HG02588 (cell line): Measurements from ENCODE around the gene NCBP2.
A peak's percentile ranks its signal among the peaks of the same experiment; 100 is the strongest.
"Not testable (repeated sequence)": the region's sequence is repeated elsewhere in the genome, so short reads cannot be mapped to it uniquely, and the experiment has no call there.

ENCODE experiments used
- ATAC-seq: cut with Tn5 transposase; IDR thresholded peaks from one replicate; pipeline ENCODE4 v1.9.1; 2021; ENCODE audit warnings: mild to moderate bottlenecking, moderate library complexity; ENCODE audit not compliant: unreplicated experiment

NCBP2 gene

GRCh38 chr3:196968233-196969133, 26.2 kb upstream of the NCBP2 start, which contains the start of gene PIGZ:
PIGZ (minus strand) TSS chr3:196968833; CDS start chr3:196952031, 16,802 bp downstream.
- ATAC-seq, result peak; percentile 59

GRCh38 chr3:196967412-196968232, 25.3 kb upstream of the NCBP2 start:
- no peak for ATAC-seq

GRCh38 chr3:196966526-196967401, 24.4 kb upstream of the NCBP2 start:
- ATAC-seq, result no peak

- ATAC-seq, result no peak
These were observed 23.5 kb upstream of the NCBP2 start for GRCh38 chr3:196965804-196966173.

GRCh38 chr3:196965112-196965803, 22.9 kb upstream of the NCBP2 start:
- no peak for ATAC-seq

GRCh38 chr3:196963631-196963953, 21.3 kb upstream of the NCBP2 start:
- no peak for ATAC-seq

GRCh38 chr3:196962930-196963630, 20.8 kb upstream of the NCBP2 start:
- ATAC-seq, result no peak

GRCh38 chr3:196962108-196962929, 20.0 kb upstream of the NCBP2 start:
- ATAC-seq, result no peak

GRCh38 chr3:196954832-196955231, 12.5 kb upstream of the NCBP2 start:
- no peak for ATAC-seq

GRCh38 chr3:196951371-196951770, 9.0 kb upstream of the NCBP2 start:
- no peak for ATAC-seq

GRCh38 chr3:196949750-196950149, 7.4 kb upstream of the NCBP2 start:
- ATAC-seq, result no peak

GRCh38 chr3:196949285-196949619, 6.9 kb upstream of the NCBP2 start:
- ATAC-seq, result no peak

GRCh38 chr3:196948442-196949284, 6.3 kb upstream of the NCBP2 start:
- ATAC-seq, result no peak

- ATAC-seq, result no peak
These were observed 5.6 kb upstream of the NCBP2 start for GRCh38 chr3:196947860-196948441.

- no peak for ATAC-seq
These were observed 5.0 kb upstream of the NCBP2 start for GRCh38 chr3:196947136-196947859.

- ATAC-seq, result not testable (repeated sequence)
These were observed 1.9 kb upstream of the NCBP2 start for GRCh38 chr3:196944037-196944790.
